ENCODE measurements around the gene MAP3K4. TPM values are rescaled to one million over a fixed set of nuclear protein-coding genes. Genes with fewer than 3 reads are reported as not detected.

The MAP3K4 gene
- total RNA-seq: 49.3 and 53.7 TPM in 2 replicates

GRCh38 chr6:160991406-160992060, at the start of gene MAP3K4:
Gene MAP3K4, plus strand, starts transcription at chr6:160991769. Its CDS starts 163 bp downstream, at chr6:160991932.
- Mint-ChIP-seq H3K9me3 (no peaks in the 10 kb centered on the region), H3K27ac (peak within 1 kb of the TSS; percentile 85), H3K27me3 (ENCODE audit: low read depth) (peaks cover 20% of the 10 kb centered on the region), H3K4me3 (ENCODE audit: low read depth) (peak within 1 kb of the TSS; percentile 92), H3K4me1 (ENCODE audit: low read depth) (peaks cover 21% of the 10 kb centered on the region), H3K36me3 (ENCODE audit: low read depth) (peaks cover 7% of the 10 kb centered on the region)
- DNase-seq (ENCODE audit: low spot score): peak; percentile 79
- intact Hi-C loops (cut with micrococcal nuclease): loop anchor here (1.0 to 5.0 kb wide), 8 partner anchors 61 to 469 kb away; no protein-coding TSS in a partner anchor

- intact Hi-C loops (cut with micrococcal nuclease): no loop called here
- H3K27me3 Mint-ChIP-seq (ENCODE audit: low read depth): peaks cover 3% of the 10 kb centered on the region
- no peaks in the 10 kb centered on the region for H3K4me1 Mint-ChIP-seq (ENCODE audit: low read depth)
- H3K27ac Mint-ChIP-seq: no peak overlapping the region
- no peaks in the 10 kb centered on the region for H3K36me3 Mint-ChIP-seq (ENCODE audit: low read depth)
- no peaks in the 10 kb centered on the region for H3K9me3 Mint-ChIP-seq
- DNase-seq (ENCODE audit: low spot score): no peak
- no peak overlapping the region for H3K4me3 Mint-ChIP-seq (ENCODE audit: low read depth)
Measured at GRCh38 chr6:160943997-160944396, 47.6 kb upstream of the MAP3K4 start.

GRCh38 chr6:160945516-160946177, 45.9 kb upstream of the MAP3K4 start:
- no peak overlapping the region for H3K4me3 Mint-ChIP-seq (ENCODE audit: low read depth)
- H3K4me1 Mint-ChIP-seq (ENCODE audit: low read depth): no peaks in the 10 kb centered on the region

GRCh38 chr6:160949531-160949930, 42.0 kb upstream of the MAP3K4 start:
- Mint-ChIP-seq H3K36me3 (ENCODE audit: low read depth) (no peaks in the 10 kb centered on the region), H3K27ac (no peak overlapping the region), H3K9me3 (no peaks in the 10 kb centered on the region), H3K4me3 (ENCODE audit: low read depth) (no peak overlapping the region), H3K27me3 (ENCODE audit: low read depth) (peaks cover 15% of the 10 kb centered on the region), H3K4me1 (ENCODE audit: low read depth) (no peaks in the 10 kb centered on the region)
- intact Hi-C loops (cut with micrococcal nuclease): no loop called here
- no peak for DNase-seq (ENCODE audit: low spot score)

More at GRCh38 chr6:160945516-160946177, 45.9 kb upstream of the MAP3K4 start:
- no peaks in the 10 kb centered on the region for H3K36me3 Mint-ChIP-seq (ENCODE audit: low read depth)
- DNase-seq (ENCODE audit: low spot score): no peak
- intact Hi-C loops (cut with micrococcal nuclease): no loop called here
- H3K27me3 Mint-ChIP-seq (ENCODE audit: low read depth): peaks cover 9% of the 10 kb centered on the region
- H3K9me3 Mint-ChIP-seq: no peaks in the 10 kb centered on the region
- H3K27ac Mint-ChIP-seq: no peak overlapping the region

GRCh38 chr6:160950507-160950906, 41.1 kb upstream of the MAP3K4 start:
- DNase-seq (ENCODE audit: low spot score): no peak
- H3K4me3 Mint-ChIP-seq (ENCODE audit: low read depth): no peak overlapping the region
- peaks cover 15% of the 10 kb centered on the region for H3K27me3 Mint-ChIP-seq (ENCODE audit: low read depth)
- H3K9me3 Mint-ChIP-seq: no peaks in the 10 kb centered on the region
- no peaks in the 10 kb centered on the region for H3K4me1 Mint-ChIP-seq (ENCODE audit: low read depth)
- intact Hi-C loops (cut with micrococcal nuclease): no loop called here
- H3K27ac Mint-ChIP-seq: no peak overlapping the region
- H3K36me3 Mint-ChIP-seq (ENCODE audit: low read depth): no peaks in the 10 kb centered on the region

GRCh38 chr6:160951187-160952030, 40.2 kb upstream of the MAP3K4 start:
- DNase-seq (ENCODE audit: low spot score): no peak
- intact Hi-C loops (cut with micrococcal nuclease): no loop called here
- H3K9me3 Mint-ChIP-seq: no peaks in the 10 kb centered on the region
- H3K36me3 Mint-ChIP-seq (ENCODE audit: low read depth): no peaks in the 10 kb centered on the region
- H3K27me3 Mint-ChIP-seq (ENCODE audit: low read depth): peaks cover 20% of the 10 kb centered on the region
- H3K4me3 Mint-ChIP-seq (ENCODE audit: low read depth): no peak overlapping the region
- no peaks in the 10 kb centered on the region for H3K4me1 Mint-ChIP-seq (ENCODE audit: low read depth)
- no peak overlapping the region for H3K27ac Mint-ChIP-seq

- H3K27me3 Mint-ChIP-seq (ENCODE audit: low read depth): peaks cover 23% of the 10 kb centered on the region
- H3K36me3 Mint-ChIP-seq (ENCODE audit: low read depth): no peaks in the 10 kb centered on the region
- no peak overlapping the region for H3K27ac Mint-ChIP-seq
- H3K9me3 Mint-ChIP-seq: no peaks in the 10 kb centered on the region
- H3K4me3 Mint-ChIP-seq (ENCODE audit: low read depth): no peak overlapping the region
- H3K4me1 Mint-ChIP-seq (ENCODE audit: low read depth): no peaks in the 10 kb centered on the region
- intact Hi-C loops (cut with micrococcal nuclease): no loop called here
- DNase-seq (ENCODE audit: low spot score): no peak
Measured at GRCh38 chr6:160952633-160953281, 38.8 kb upstream of the MAP3K4 start.

- no peak overlapping the region for H3K27ac Mint-ChIP-seq
- no peaks in the 10 kb centered on the region for H3K4me1 Mint-ChIP-seq (ENCODE audit: low read depth)
- H3K36me3 Mint-ChIP-seq (ENCODE audit: low read depth): no peaks in the 10 kb centered on the region
- DNase-seq (ENCODE audit: low spot score): no peak
- no peaks in the 10 kb centered on the region for H3K9me3 Mint-ChIP-seq
- intact Hi-C loops (cut with micrococcal nuclease): no loop called here
- no peak overlapping the region for H3K4me3 Mint-ChIP-seq (ENCODE audit: low read depth)
- H3K27me3 Mint-ChIP-seq (ENCODE audit: low read depth): peaks cover 20% of the 10 kb centered on the region
Measured at GRCh38 chr6:160955508-160956295, 35.9 kb upstream of the MAP3K4 start.

- intact Hi-C loops (cut with micrococcal nuclease): no loop called here
- Mint-ChIP-seq H3K27ac (no peak overlapping the region), H3K4me3 (ENCODE audit: low read depth) (no peak overlapping the region)
Measured at GRCh38 chr6:160956300-160957035, 35.1 kb upstream of the MAP3K4 start.

GRCh38 chr6:160959726-160960435, 31.7 kb upstream of the MAP3K4 start:
- Mint-ChIP-seq H3K9me3 (no peaks in the 10 kb centered on the region), H3K27ac (no peak overlapping the region), H3K4me3 (ENCODE audit: low read depth) (no peak overlapping the region), H3K4me1 (ENCODE audit: low read depth) (no peaks in the 10 kb centered on the region), H3K27me3 (ENCODE audit: low read depth) (peaks cover 11% of the 10 kb centered on the region), H3K36me3 (ENCODE audit: low read depth) (no peaks in the 10 kb centered on the region)
- intact Hi-C loops (cut with micrococcal nuclease): no loop called here
- no peak for DNase-seq (ENCODE audit: low spot score)

More at GRCh38 chr6:160956300-160957035, 35.1 kb upstream of the MAP3K4 start:
- H3K27me3 Mint-ChIP-seq (ENCODE audit: low read depth): peaks cover 18% of the 10 kb centered on the region
- H3K36me3 Mint-ChIP-seq (ENCODE audit: low read depth): no peaks in the 10 kb centered on the region
- no peaks in the 10 kb centered on the region for H3K4me1 Mint-ChIP-seq (ENCODE audit: low read depth)
- DNase-seq (ENCODE audit: low spot score): no peak
- no peaks in the 10 kb centered on the region for H3K9me3 Mint-ChIP-seq

- Mint-ChIP-seq H3K9me3 (no peaks in the 10 kb centered on the region), H3K36me3 (ENCODE audit: low read depth) (no peaks in the 10 kb centered on the region), H3K4me1 (ENCODE audit: low read depth) (no peaks in the 10 kb centered on the region), H3K27me3 (ENCODE audit: low read depth) (peaks cover 9% of the 10 kb centered on the region), H3K4me3 (ENCODE audit: low read depth) (no peak overlapping the region), H3K27ac (no peak overlapping the region)
- DNase-seq (ENCODE audit: low spot score): no peak
- intact Hi-C loops (cut with micrococcal nuclease): no loop called here
Measured at GRCh38 chr6:160960839-160961238, 30.7 kb upstream of the MAP3K4 start.

All from activated T-helper 2 cell treated with anti-CD3 and anti-CD28 coated beads, Interferon-gamma antibody, Interleukin-2, Interleukin-4, amounts not matched to agents 10 μg/mL and 5 μg/mL and 100 μg/mL, durations not matched to agents 14 hours and 24 hours and 36 hours (primary cell).